GM21576 (cell line): ENCODE data around the gene MSI2.
A peak's percentile ranks its signal among the peaks of the same experiment; 100 is the strongest.

Source experiments
- ATAC-seq: cut with Tn5 transposase; IDR thresholded peaks from one replicate; pipeline ENCODE4 v1.9.1; 2021; ENCODE audit warnings: mild to moderate bottlenecking, moderate library complexity; ENCODE audit not compliant: unreplicated experiment

Gene MSI2

DNA sequence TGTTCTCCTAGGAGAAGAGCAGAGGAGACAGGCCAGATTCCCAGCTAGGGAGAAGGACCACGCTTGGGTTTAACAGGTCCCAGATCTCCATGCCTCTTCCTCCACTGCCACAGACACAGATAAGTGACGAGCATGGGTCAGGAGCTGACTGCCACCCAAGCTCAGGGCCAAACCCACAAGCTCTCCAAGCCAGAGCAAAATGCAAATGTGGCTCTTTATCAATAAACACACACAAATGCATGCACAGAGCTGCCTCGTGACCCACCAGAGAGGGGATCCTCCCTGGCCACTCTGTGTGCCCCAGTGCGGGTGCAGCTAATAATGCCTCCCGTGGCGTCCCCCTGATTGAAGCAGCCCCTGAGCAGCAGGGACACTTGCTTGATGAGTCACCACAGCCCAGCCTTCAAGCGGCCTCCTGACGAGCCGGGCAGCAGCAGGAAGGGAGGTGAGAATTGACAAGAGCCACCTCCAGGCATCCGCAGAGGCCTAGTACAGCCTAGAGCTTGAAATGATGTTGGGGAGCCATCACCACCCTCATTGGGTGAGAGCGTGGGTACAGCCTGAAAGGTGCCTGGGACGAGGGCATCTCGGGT lies 344.9 kb downstream of the MSI2 start:
- ATAC-seq, result no peak

DNA sequence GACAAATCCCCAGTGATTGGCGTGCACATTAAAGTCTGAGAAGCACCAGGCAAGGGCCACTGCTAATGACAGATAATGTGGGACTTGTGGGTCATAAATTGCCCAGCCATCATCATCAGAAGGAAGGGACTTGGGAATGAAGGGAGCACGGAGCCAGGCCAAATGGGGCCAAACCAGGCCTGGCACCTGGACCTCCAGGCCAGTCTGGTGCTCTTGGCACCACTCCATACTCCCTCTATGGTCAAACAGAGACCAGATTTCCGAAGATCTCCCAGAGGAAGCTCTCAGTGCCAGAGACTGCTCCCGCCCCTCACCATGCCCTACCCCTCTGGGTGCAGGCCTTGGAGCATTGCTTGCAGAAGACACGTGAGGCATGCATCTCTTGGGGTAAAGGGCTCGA lies 346.6 kb downstream of the MSI2 start:
- no peak for ATAC-seq

DNA sequence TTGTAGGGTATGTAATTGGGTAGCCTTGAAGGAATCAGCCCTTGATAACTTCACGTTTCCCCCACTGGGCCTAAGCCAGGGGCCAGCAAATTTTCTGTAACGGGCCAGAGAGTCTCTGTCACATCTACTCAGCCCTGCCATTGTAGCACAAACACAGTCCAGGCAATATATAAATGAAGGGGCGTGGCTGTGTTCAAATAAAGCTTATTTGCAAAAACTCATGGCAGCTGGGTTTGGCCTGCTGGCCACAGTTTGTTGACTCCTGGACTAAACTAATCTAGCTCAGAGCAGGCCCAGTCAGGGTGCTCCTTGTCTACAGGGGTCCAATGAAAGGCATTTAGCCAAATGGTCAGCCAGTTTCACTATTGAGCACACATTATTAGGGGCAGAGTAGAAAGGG lies 347.2 kb downstream of the MSI2 start:
- ATAC-seq, result no peak

DNA sequence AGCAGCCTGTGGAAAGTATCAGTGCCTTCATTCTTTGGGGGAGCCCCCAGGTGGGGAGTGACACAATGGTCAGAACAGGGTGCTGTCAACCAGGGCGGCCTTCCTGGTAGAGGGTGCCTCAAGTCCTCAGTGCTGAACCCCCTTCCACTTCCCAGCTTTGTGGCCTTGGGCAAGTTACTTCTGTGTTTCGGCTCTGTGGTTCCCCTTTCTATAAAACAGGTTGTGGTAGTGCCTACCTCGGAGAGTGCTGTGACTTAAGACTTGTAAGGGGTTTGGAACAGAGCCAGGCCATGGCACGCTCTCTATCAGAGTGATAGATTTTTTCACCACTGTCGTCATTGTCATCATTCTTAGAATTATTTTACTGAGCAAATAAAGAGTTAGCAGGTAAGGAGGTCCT lies 347.7 kb downstream of the MSI2 start:
- no peak for ATAC-seq

DNA sequence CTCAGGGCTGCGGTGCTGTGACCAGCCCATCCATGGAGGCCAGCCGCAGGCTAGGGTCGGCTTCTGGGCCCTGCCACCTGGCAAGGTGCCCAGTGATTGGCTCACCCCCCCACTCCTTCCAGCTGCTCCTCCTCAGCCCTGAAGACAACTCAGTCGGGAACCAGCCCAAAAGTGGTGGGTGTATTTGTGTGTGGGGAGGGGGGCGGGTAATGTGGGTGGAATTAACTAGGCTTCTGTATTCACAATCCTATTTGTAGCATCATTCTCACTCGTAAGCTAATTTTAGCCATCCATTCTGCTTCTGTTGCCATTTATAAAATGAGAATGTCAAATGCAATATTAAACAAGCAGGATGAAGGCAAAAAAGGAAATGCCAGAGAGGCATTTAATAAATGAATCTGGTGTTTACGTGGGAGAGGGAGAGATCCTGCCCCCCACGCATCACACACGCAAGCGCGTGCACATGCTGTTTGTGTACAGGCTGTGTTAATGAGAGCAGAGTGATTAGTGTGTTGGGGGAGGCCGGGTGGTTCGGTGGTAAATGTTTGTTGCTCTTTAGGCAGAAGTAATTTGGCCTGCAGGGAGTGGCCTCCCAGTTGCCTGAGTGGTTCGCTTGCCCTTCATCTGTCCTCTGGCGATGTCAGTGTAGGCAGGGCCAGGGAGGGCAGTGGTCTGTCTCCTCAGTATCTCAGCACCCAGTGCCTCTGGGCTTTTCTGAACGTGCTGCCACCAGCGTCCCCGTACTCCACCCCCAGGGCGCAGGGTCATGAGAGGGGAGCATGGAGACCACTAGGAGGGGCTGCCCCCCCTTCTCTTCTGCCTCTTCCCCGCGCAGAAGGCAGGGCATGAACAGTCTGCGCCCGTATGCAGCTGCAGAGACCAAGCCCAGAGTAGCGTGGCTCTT lies 348.7 kb downstream of the MSI2 start:
- ATAC-seq, result peak; percentile 76

DNA sequence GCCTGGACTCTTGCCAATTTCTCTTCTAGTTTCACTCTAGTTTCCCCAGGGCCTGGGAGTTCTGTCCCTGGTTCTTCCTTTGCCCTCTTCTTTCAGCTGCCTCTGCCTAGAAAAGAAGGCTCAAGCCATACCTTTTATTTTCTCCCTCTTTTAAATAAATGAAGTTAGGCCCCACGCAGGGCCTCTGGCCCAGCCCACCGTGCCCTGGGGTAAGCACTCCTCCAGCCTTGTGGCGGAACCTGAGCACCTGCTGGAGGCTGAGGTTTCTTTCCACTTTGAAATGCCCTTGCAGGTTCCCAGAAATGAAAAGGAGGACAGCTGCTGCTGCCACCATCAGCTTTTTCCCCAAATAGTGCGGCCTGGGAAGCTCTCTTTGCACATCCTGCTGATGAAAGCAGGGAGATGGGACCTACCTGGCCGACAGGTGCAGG lies 349.4 kb downstream of the MSI2 start:
- ATAC-seq, result no peak

DNA sequence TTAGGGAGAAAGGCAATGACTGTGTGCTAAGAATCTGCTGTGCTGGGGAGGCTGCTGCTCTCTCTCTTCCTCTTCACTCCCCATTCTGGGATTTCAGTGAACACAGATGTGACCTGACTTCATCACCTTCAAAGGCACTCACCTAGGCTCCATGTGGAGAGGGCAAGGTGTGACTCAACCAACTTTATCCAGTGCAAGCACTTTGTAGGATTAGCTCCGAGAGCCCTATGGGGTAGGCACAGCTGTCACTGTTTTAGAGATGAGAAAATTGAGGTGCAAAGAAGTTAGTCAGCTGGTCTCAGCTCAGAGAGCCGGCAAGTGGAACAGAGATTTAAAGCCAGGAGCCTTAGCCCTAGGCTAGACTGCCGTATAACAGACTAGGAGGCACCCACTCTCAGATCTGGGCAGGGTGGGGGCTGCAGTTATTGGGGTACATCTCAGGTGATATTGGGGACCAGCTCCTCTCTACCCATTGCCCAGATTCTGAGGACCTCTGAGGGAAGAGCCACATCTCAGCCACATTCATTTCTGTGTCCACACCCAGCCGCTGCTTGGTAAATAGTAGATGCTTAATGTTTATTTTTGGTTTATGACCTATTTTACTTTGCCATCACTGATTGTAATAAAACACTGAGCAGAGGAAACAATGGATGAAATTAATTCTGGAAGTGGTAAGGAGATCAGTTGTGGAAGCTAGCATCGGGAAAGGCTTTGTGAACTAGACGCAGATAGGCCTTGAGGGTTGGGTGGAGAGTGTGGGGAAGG lies 350.0 kb downstream of the MSI2 start:
- ATAC-seq, result no peak

DNA sequence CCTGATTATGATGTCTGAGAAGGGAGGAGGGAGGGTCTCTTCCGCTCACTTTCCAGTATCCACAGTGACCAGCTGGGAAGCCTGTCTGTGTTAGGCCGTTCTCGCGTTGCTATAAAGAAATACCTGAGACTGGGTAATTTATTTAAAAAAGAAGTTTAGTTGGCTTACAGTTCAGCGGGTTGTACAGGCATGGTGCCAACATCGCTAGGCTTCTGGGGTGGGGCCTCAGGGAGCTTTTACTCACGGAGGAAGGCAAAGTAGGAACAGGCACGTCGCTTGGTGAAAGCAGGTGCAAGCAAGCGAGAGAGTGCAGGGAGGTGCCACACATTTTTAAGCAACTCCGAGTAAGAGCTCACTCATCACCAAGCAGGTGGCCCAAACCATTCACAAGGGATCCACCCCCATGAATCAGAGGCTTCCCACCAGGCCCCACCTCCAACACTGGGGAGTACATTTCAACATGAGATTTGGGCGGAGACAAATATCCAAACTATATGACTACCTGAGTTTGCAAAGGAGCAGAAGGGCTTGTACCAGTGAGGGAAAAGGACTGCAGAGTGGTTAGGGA lies 351.3 kb downstream of the MSI2 start:
- ATAC-seq, result no peak

DNA sequence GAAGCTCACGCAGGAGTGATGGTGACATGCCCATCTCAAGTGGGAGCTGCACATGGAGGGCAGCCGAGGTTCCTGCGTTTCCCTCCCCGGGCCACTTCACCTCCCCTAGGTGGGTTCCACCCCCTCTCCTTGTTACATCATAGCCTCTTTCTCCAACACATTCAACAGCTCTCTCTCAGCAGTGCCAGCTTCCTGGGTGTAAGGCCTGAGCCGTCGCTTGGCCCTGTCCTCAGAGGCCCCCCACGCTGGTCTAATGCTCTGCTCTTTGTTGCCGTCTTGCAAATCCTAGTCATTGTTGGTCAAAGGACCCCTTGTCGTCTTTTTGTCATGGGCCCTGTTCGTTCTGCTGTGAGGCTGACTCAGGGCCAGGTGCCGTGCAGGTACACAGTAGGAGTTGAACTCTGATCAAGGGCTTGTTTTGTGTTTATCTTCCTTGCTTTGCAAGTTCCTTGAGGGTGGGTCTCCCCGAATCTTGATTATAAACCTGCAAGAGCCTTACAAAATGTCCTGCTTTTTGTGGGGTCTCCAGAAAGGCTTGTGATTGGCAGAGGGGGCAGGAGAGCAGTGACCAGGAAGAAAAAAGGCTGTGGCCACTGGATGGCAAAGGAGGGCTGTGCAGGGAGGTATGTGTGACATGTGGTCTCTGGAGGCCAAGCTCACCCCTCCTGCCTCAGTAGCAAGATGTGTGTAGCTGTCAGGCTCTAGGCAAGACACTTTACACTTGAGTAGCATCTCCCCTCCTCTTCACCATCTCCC lies 352.2 kb downstream of the MSI2 start:
- no peak for ATAC-seq

DNA sequence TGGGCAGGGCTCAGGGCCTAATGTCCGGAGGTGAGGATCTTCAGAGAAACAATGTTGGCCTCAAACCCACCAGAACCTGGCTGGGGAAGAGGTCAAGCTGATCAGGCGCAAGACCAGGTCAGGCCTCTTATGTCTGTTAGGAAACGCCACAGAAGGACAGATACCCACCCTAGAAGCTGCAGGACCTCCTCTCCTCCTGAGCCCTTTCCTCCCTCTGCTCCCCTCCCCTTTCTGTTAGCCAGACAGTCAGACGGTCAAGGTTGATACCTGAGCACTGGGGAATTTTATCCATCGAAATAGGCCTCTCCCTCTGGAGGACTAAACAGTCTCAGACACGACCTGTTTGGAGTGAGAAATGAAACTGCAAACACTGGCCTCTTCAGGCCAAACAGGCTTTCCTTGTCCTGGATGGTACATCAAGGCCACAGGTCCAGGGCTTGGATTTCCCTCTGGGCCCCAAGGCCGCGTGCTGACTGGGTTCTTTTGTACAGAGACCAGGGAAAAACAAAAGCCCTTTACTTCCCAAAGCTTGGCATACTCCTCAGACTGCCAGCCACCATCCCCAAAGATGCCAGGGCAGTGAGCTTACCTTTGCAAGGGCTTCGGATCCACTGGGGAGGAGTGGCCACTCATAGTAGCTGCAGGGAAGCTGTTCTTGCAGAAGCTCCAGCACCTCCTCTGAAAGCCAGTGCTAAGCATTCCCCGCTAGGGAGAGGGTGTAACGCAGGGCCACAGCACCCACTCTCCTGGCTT lies 353.0 kb downstream of the MSI2 start:
- no peak for ATAC-seq

DNA sequence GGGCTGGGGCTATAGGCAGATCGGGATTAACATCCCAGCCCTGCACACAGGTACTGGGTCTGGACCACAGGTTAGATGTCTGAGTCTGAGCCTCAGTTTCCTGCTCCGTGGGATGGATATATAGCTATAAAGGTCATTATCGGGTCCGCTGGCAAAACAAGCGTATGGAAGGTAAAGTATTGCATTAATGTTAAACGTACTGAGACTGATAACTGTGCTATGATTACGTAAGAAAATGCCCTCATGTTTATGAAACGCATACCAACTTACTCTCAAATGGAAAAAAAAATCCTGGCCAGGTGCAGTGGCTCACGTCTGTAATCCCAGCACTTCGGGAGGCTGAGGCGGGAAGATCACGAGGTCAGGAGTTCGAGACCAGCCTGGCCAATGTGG lies 353.6 kb downstream of the MSI2 start:
- no peak for ATAC-seq

DNA sequence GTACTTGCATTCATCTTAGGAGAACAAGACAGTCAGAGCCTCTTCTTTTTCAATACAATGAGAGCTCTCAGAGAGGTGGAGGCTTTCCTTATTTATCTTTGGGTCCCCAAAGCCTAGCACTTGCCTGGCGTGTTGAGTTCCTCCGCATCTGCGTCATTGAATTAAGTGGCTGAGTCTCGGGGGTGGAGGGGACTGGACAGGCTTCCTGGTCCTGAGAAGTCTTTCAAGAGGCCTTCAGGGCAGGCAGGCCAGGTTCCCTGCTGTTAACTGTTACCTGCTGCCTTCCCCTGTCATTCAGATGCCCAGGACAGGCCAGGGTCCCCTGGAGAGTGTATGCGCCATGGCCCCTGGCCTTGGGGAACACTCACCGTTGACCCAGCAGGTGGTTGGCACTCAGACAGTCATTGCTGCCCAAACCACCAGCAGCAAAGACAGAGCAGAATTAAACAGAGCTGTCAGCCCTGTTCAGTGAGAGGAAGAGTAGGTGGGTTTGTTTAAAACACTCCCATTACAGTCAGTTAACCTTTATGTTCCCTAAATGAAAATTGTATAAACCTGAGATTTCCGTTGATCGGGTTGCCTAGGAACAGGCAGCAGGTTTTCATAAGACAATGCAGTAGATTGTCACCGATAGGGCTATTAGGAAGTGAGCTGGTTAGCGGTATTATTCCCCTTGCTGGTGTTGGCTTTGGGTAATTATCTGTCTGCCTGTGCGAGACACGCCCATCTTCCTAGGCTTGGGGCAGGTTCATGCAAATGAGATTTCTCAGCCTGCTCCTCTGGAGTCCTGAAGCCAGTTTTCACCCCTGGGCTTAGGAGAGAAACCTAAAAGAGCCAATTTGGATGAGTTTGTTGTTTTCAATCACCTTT lies 356.1 kb downstream of the MSI2 start:
- ATAC-seq, result no peak

DNA sequence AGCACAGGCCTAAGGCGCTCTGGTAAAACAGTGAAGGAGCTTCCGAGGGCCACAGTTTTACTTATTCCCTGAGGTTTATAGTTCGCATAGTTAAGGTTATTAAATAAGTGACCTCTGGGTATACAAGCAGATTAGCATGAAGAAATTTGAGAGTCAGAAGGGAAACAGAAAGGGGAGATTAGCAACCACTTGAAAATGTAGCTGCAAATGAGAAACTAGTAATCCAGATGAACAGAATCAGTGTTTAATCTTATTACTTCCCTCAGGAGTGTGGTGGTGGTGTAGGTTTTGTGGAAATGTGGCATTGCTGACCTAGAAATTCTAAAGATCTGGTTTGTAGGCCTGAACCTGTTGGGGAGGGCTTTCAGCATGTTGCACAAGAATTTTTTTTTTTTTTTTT lies 358.4 kb downstream of the MSI2 start:
- ATAC-seq, result no peak

DNA sequence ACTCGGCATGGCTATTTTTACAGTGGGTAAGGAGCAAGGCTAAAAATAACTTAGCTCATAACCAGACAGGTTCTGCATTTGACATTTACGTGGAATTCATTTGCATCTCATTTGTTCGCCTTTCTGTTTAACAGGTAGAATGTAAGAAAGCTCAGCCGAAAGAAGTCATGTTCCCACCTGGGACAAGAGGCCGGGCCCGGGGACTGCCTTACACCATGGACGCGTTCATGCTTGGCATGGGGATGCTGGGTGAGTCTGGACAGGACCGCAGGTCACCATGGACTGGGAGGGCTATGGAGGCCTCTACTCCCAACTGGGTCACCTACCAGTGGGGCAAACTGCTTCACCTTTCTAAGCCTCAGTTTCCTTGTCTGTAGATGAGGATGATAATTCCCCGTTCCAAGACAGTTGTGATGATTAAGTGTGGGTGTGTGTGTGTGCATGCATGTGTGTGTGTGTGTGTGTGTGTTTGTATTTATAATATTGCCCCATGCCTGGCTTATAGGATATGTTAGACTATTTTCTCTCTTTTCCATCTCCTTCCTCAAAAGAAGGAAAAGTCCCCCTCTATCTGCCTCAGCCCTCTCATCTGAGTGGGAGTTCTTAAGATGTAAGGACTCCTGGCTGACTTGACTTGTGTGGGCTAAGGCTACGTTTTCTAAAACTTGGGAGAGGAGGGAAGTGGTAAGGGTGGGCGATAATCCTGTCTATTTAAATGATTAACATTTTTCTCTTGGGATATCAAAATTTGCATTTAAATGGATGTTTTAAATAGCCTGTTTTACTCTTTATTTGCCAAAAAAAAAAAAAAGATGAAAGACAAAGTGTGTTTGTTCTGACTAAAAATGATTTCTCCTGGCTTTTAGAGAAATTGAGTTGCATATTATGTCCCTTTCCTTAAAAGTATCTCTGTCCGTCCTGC lies 359.8 kb downstream of the MSI2 start:
- no peak for ATAC-seq

DNA sequence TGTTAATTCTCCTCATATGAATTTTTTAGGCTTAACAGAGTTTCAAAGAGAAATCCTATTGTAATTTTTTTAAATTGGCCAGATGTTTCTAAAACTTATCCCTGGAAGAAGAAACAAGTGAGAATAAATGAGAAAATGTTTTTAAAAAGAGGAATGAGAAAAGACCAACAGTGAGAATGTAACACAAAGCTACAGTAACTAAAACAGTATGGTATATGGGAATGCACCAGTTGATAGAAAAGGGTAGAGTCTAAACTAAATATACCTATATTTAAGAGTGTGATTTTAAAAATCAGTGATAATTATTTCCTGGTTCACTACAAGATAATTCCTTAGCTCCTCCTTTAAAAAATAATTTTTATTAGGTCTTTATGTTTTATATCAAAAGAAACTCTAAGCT lies 360.9 kb downstream of the MSI2 start:
- no peak for ATAC-seq

DNA sequence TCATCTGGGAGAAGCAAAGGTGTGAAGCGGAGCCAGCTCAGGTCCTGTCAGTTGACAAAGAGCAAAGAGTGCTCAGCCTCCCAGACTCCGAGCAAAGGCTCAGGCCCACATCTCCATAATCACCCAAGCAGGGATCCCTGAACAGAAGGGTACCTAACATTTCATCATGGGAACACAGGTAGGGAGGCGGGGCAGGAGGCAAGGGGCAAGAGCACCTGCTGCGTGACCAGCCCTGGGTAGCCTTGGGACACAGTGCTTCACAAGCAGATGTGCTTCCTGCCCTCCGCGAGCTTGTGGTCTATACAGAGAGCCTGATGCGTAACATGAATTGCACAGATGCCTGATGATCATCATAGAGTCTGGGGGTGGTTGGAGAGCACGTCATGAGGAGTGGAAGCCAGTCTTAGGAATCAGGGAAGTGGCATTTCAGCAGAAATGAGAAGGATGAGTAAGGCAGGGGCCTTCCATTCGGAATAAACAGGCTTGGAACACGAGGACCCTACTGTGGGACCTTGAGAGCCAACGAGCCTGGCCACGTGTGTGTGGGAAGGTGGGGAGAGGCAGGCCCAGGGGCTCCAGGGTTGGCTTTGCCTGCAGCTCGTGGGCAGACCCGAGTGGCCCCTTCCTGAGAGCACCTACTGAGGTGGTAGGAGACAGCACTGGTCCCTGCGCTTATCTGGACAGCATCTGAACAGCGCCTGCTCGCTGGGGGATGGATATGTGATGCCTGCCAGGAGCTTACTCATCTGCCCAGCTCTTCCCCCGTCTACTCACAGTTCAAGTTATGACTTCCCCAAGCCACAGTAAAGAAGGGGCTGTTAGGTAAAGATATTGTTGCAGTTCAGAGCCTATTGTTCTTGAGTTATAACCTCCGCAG lies 363.0 kb downstream of the MSI2 start:
- no peak for ATAC-seq

DNA sequence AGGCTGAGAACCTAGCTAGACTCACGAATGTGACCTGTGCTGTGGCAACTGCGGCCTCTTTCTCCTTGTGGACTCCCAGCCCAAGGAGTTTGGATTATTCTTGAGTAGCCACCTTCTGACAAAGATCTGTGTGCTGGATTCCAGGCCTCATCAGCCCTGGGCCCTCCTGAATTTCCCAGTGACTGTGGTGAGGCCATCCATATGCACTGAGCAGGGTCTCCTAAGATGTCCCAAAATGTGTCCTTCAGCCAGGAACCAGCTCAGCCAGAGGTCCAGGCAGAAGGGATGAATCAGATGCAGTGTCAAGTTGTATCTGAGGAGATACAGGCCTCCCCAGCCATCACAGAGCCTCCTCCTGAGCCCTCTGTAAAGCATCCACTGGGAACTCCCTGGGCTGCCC lies 364.3 kb downstream of the MSI2 start:
- no peak for ATAC-seq
